GM19025 (cell line): Measurements from ENCODE around the gene TRIM62.
A peak's percentile ranks its signal among the peaks of the same experiment; 100 is the strongest.

Experiments
- ATAC-seq: cut with Tn5 transposase; IDR thresholded peaks from one replicate; pipeline ENCODE4 v1.9.1; 2021; ENCODE audit warnings: mild to moderate bottlenecking, low read depth, moderate library complexity; ENCODE audit not compliant: unreplicated experiment

The TRIM62 gene

DNA sequence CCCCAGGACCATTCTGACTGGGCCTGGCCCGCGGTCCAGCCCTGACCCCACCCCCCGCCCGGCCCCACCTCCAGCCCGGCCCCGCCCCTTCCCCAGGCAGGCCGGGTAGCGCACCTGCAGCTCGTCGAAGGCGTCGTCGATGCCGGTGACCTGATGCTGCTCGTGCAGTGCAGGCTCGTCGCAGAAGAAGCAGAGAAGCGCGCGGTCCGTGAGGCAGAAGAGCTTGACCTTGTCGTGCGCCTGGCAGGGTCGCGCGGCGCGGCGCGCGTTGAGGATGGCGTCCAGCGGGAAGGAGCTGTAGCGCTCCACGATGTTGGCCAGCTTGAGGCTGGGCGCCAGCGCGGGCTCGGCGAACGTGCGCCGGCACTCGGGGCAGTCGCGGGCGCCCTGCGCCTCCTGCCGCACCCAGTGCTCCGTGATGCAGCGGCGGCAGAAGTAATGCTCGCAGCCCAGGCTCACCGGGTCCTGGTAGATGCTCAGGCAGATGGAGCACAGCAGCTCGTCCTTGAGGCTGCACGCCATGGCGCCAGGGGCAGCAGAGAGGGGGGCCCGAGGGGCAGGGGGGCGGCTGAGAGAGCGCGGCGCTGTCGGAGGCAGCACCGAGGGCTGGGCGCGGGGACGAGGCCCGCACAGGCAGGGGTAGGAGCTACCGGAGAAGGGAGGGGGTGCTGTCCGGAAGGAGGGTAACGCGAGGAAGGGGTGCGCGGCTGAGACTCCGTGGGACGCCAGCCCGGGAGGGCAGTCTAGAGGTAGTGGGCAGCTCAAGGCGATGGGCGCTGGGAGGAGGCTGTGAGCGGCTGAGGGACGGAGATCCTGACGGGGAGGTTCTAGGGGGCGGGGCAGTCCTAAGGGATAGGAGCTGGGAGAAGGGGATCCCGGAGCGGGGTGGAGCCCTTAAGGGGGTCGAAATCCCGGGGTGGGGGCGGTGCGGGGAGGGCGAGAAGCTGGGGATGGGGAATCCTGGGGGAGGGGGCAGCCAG is 642 bp downstream of the TRIM62 start:
- ATAC-seq: peak; percentile 83

DNA sequence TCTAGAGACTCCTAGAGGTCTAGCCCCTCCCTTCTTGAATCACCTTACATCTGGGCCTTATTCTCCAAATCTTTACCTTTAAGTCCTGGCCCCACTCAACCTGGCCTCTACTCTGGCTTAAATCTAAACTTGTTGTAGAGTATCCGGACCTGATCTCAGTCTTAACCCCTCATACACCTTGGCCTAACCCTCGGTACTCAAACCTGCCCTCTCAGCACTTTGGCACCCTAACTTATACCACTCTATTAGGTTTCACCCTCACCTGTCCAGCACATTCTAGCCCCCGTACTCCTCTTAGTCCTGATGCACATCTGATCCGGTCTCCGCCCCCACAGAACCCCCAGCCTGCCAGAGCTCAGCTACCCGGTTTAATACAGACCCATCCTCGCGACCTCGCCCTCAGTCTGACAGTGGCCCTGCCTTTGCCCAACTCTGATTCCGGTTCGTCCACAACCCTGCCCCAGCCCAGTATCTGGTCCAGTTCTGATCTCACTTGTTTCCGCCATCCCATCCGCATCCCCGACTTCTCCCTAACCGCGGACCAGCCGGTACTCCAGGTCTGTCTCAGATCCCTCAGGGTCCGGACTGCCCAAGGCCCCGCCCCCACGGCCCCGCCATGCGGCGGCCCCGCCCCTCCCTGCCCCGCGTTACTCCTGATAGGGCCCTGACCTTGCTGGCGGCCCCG is 1.5 kb downstream of the TRIM62 start:
- ATAC-seq: no peak

DNA sequence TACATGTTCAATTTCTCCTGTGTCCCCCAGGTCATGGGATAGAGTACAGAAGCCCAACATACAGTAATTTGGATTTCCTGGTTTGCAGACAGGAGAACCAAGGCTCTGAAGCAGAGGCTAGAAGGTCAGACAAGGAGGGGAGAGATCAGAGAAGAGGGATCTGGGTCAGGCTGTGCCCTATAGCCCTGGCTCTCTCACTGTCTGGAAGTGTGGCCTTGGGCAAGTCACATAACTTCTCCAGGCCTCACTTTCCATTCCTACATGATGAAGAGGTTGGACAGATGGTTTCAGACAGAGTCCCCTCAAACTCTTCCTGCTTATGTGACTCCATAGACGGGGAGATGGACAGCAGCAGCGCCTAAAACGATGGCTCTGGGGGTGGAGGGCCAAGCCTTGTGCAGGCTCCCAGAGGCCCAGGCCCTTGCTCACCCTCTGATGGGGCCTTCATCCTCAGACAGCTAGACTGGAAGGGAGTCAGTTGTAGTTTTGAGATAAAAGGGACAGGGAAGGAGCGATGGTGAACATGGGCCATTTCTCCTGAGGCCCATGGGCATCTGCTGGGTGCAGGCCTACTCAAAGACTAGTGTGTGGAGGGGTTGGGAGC is 2.9 kb downstream of the TRIM62 start:
- ATAC-seq: no peak

DNA sequence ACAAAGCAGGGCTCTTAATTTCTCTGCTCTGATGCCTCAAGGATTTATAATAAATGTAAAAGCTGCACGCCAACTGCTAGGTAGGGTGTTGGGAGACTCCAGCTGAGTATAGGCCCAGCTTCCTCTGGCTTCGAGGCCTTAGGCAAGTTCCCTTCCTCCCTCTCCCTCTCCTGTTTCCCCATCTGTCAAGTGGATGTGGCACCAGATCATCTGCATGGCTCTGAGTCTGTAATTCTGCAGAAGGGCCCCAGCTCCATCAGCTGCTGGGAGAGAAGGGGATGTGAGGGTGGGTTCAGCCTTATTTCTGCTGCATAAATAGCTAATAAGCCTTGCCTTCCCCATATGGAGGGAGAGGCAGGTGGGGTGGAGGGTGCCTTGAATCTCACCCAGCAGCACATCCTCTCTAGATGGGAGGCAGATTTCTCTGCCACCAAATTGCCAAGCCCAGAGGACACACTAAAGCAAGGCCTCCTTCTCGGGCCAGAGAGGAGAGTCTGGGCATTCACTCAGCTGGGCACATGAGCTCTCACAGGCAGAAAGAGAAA is 3.8 kb downstream of the TRIM62 start:
- ATAC-seq: no peak

DNA sequence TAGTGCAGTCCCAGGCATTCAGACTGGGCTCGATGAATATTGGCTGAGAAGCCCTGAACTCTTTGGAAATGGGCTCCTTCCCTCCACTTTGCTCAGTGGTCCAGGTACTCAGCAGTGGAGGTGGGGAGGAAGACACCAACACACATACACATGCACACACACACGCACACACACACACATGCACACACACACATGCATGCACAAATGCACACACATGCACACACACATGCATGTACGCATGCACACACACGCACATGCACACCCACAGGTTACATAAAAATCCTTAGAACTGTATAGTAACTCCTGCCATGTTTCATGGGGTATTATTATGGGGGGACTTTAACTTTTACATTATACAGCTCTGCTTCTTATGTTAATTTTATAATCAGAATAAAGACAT is 5.0 kb downstream of the TRIM62 start:
- ATAC-seq: no peak

DNA sequence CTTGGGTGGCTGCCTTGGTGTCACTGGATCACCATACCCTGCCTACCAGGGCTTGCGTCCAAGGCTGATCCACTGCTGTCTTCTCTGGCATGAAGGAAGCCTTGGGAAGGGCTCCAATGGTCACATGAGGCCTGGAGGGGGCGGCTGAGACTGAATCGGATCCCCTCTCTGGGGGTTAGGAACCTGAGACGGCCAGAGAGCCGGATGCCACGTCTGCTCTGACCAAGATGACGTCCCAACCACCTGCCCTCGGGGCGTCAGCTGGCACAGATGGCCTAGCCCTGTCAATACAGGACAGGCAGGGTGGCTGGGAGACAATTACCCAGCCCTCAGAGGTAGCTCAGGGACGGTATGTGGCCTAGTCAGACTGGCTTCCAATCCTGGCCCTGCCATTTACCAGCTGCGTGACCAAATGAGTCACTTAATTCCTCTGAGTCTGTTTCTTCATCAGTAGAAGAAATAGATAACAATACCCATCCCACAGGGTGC is 5.4 kb downstream of the TRIM62 start:
- ATAC-seq: no peak

DNA sequence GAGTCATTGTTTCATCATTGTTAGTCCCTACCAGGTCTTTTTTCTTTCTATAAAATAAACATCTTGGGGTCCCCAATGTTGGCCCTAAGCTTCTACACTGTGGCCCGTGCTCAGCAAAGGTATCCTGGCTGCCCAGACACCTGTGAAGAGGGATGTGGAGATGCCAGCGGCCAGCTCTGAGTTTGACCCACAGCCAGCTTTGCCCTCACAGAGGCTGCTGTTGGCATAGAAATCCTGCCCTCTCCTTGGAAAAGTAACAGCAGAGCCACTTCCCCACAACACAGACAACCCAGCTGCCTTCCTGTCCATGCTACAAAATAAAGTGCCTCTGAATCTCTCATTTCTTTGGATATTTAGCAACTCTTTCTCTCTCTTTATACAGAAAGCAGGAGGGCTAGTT is 6.0 kb downstream of the TRIM62 start:
- ATAC-seq: no peak

DNA sequence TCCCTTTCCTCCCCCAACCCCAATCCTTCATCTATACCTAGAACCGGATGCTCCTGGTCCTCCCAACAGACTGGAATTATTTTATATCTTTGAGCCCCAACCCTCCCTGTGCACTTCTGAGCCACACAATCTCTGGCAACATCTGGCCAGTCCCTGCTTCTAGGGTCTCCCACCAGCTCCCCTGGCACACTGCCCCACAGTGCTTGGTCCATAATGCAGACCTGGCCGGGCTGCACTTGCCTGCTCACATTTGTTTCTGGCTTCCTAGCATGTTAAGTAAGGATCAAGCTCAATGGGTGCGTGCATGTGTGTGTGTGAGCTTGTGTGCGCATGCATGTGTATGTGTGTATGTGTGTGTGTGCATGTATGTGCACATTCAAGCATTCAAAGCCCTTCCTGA is 8.8 kb downstream of the TRIM62 start:
- ATAC-seq: no peak

DNA sequence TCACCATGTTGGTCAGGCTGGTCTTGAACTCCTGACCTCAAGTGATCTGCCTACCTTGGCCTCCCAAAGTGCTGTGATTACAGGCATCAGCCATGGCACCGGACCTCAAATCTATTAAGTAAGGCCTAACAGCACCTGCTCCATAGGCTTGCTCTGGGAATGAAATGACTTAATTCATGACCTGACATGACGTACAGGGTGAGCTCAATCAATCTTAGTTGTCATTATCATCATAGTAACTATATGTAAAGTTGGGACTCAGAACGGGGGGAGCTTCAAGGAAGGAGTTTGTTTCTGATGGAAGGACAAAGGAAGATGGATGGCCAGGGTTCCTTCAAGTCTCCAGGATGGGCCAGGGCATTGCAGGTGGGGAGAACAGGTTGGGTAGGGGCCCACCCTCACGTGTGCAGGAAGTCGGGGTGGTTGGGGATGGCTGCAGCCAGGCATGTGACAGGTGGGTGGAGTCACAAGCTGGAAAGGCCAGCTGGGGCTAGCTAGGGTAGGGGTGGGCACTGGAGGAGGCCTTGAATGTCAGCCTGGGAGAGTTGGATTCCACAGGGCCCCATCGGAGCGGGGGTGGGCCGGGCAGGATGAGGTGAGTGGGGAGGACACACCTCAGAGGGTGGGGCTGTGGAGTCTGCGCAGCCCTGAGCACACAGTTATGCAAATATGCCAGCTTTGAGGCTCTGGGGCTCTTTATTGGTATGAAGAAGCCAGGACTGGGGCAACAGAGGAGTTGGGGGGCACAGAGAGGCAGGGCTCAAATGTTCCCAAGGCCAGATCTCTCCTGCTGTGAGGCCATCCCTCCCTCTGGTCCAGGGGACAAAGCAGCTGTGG is 9.6 kb downstream of the TRIM62 start:
- no peak for ATAC-seq

DNA sequence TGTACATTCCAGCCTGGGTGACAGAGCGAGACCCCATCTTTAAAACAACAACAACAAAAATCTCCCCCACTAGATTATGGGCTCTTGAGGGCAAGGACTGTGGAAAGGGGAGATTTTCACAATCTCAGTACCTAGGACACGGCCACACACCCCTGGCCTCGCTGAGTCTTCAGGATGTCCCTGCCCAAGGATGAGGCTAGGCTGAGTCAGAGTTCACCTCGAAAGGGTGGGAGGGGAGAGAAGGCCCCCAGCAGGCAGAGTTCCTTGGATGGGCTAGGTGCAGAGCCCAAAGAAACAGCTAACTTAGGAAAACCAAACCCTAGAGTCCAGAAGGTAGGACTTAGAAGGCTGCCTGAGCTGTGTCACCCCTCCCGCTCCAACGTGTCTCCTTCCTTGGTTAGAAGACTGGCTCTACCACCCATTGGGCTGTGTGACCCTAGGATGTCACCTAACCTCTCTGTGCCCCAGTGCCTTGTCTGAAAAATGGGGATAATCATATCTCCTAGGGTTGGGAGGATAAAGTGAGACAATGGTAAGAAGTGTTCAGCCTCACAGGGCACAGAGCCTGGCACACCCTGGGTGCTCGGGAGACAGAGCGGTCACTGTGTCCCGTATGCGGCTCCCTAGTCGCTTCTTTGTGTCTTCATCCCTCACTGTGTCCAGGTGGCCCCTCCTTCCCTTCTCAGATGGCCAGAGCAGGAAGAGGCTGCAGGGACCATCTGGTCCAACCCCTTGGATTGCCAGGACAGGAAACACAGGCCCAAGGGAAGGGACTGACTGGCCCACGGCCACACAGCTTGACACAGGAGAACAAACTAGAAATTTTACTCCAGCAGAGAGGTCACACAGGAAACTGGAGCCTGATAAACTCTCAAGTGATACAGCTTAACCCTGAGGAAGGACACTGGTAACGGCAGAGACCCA is 11.2 kb downstream of the TRIM62 start:
- ATAC-seq: no peak

DNA sequence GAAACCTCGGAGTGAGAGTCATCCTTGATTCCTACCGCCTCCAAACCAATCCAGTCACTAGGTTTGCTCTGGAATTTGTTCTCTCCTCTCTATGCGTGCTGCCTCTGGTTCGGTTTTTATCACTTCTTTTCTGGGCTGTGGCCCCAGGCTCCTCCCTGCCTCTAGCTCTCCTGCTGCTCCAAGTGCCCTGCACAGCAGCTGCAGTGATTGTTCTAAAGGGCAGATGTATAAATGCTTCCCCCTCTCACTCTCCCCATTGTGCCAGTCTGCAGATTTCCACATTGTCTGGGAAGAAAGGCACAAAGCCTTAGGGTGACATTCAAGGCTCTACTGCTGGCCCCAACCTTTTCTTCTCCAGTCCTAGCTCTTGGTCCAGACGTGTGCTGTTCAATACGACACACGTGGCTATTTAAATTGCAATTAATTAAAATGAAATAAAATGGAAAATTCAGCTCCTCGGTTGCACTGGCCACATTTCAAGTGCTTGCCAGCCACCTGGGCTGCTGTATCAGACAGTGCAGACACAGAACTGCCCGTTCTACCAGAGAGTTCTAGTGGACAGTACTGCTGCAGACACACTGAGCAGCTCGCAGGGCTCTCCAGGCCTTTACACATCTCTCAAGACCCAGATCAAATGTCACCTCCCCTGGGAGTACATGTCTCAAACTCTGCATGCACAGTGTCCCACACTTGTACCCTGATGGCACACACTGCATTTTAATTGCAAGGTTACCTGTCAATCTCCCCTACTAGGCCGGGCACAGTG is 12.4 kb downstream of the TRIM62 start:
- ATAC-seq: no peak

DNA sequence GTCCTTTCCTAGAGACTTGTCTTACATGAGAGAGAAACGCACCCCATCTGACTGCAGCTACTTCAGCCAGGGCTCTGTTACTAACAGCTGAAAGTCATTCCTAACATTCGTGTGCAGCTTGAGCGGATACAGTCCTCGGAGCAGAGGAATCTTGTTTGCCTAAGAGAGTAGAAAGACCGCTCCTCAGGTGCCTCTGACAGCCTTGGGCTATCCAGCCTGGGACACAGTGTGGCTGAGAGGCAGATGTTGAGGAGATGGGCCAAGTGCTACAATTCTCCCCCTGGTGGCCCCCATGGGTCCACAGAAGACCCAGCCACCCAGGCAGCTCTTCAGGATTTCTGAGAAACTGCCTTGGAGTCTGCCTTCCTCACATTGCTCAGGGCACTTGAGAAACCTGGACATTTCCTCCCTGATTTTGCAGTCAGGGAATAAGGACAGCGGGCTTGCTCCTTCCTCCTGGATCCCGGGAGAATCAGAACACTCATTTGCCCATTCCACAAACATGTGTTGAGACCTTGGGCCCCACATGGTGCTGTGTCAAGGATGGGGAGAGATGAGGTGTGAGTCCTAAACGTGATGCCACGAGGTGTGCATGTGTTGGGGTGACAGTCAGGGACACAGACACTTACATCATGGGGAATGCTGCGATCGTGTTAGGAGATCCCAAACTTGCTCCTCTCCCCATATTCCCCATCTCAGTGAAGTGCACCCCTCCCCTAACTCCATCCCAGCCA is 13.1 kb downstream of the TRIM62 start:
- no peak for ATAC-seq

DNA sequence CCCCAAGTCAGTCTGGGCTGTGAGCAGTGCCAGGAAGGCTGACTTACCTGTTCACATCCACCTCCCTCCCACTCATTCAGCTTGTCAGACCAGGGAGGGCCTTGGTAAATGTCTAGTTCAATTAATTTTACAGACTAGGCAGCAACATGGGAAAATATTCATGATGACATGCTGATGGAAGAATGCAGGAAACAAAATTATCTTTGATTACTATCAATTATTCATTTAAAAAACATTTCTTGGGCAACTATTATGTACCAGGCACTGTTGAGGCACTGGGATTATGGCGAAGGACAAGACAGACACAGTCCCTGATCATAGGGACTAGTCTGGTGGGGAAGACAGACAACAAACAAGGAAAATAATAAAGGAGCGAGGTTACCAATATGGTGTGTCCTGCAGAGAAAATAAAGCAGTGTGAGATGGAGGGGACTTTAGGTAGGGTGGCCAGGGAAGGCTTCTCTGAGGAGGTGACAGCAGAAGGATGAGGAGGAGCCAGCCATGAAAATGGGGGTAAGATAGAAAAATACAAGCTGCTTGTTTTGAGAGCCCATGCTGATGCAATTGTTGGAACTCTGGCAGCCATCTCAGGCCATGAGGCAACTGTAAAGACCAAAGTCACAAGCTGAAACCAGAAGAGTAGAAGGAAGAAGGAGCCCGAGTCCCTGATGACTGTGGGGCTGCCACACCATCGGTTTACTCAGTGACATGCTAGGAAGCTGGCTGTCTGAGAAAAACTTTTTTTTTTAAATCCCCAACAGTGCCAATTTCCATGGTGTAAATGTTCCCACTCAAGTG is 14.0 kb downstream of the TRIM62 start:
- ATAC-seq: no peak

DNA sequence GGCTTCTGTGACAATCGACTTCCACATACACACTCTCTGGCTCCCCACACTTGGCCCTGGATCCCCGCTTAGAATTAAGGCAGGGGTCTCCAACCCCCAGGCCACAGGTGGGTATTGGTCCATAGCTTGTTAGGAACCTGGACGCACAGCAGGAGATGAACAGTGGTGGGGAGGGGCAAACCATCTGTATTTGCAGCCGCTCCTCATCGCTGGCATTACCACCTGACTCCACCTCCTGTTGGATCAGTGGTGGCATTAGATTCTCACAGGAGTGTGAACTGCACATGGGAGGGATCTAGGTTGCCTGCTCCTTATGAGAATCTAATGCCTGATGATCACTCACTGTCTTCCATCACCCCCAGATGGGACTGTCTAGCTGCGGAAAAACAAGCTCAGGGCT is 16.0 kb downstream of the TRIM62 start:
- no peak for ATAC-seq

DNA sequence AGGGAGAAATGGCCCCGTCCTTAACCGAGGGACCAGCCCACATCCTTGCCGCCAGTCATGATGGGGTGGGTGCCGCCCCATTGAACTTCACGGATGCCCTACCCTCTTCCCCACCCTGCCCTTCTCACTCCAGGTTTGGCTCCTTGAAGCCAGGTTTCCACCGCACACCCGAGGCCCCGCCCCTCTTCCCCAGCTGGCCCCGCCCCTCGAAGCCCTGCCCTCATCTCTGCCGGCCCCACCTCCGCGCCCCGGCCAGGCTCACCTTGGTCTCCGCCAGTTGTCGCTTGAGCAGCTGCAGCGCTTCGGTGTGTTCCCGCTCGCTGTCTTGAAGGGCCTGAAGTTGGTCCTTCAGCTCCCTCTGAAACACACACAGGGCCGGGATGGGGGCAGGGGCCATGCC is 16.6 kb downstream of the TRIM62 start:
- no peak for ATAC-seq

DNA sequence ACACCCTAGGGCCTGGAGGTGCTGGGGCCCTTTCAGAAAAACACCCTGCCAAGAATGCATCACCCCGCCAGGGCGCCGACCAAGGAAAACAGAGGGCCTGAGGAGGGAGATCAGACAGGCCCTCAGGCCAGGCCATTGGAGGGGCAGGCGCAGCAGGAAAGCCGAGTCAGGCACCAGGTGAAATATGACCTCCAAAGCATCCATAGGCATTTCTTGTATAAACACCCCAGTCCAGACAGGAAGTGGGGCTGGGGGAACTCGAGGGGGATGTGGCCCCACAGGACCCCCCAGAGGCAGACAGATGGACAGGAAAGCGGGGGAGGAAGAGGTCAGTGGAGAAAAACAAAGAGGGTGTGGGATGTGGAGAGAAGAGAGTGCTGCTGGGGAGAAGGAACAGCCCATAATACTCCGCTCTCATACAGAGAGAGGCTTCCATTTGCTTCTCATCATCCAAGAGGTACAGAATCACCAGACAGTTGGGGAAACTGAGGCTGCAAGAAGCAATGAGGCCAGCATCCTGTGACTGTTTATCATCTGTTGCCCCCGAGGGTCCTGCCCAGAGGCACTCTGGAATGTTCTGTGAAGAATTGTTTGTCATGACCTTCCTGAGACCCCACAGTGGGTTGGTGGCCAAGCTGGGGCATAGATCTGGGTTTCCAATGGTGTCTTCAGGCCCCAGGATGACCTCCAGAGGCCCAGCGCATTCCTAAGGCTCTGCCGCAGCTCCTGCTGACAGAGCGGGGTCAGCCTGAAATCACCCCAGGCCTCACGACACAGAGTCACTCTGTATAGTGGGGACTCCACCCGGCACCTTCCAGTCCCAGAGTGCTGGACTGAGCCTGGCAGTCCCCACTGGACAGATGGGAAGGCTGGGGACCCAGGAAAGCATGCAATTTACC is 18.0 kb downstream of the TRIM62 start:
- ATAC-seq: no peak
